Uterus (tissue), 4 donors: ENCODE data around the gene KRT24. TPM values are rescaled to one million over a fixed set of nuclear protein-coding genes. Genes with fewer than 3 reads are reported as not detected.

Source experiments
- DNase-seq, 2 donors: peaks; one replicate each; pipeline ENCODE4 v3.0.0-alpha.2; 2019 to 2020
- H3K27ac ChIP-seq, 2 donors: fragments of 200-600 bp; sonication (generic); 1 replicate in 1 of 2; 2 replicates in 1 of 2; pipeline ENCODE4 v1.5.1; 2016 to 2018
- H3K27me3 ChIP-seq, 2 donors: fragments of 200-600 bp; sonication (generic); one replicate each; pipeline ENCODE4 v1.5.1; 2018 to 2019; ENCODE audit warnings: control low read depth in 1 of 2
- H3K36me3 ChIP-seq, 2 donors: fragments of 200-600 bp; sonication (generic); one replicate each; pipeline ENCODE4 v1.5.1; 2019; ENCODE audit warnings: control low read depth in 1 of 2
- H3K4me1 ChIP-seq, 2 donors: fragments of 200-600 bp; sonication (generic); one replicate each; pipeline ENCODE4 v1.5.1; 2018 to 2019; ENCODE audit warnings: control low read depth in 1 of 2
- H3K4me3 ChIP-seq, 2 donors: fragments of 200-600 bp; sonication (generic); 1 replicate in 1 of 2; 2 replicates in 1 of 2; pipeline ENCODE4 v1.5.1; 2018 to 2019; ENCODE audit warnings: mild to moderate bottlenecking in 1 of 2
- H3K9me3 ChIP-seq, 2 donors: fragments of 200-600 bp; sonication (generic); one replicate each; pipeline ENCODE4 v1.5.1; 2019; ENCODE audit warnings: control low read depth in 1 of 2
- CTCF ChIP-seq, 4 experiments: fragments of 200-600 bp in 2 of 4; fragments of 450-650 bp in 2 of 4; sonication (generic) in 2 of 4; IDR thresholded peaks; one replicate each; pipeline ENCODE4 v1.5.1; 2016 to 2019; ENCODE audit warnings: antibody characterized with exemption in 4 of 4, mild to moderate bottlenecking in 2 of 4, moderate library complexity in 1 of 4
- POLR2A ChIP-seq, 2 donors: fragments of 450-650 bp; IDR thresholded peaks; one replicate each; pipeline ENCODE4 v1.6.1; 2016; ENCODE audit warnings: antibody characterized with exemption in 2 of 2, mild to moderate bottlenecking in 1 of 2, moderate library complexity in 1 of 2
- intact Hi-C: fragments of 100-400 bp; cut with DNase I; formaldehyde crosslinking; loops from one replicate; pipeline ENCODE4 v1.15.1; 2023; ENCODE audit warnings: low total_unique reads
- total RNA-seq, 4 donors: library from RNA; depleted of rRNA in 3 of 4; stranded (reverse); fragments of >200 nt in 3 of 4; gene quantifications; one replicate each; pipeline versions ENCODE4 v1.1.0 to v1.2.4, GENCODE V29; 2014 to 2023
- donor health status: DM: yes; HTN: yes; CAD: no.

The KRT24 gene
- total RNA-seq, 4 donors from 2014 or later = not detected

- no peak overlapping the region for H3K4me3 ChIP-seq
- H3K9me3 ChIP-seq = no peaks in the 10 kb centered on the region
- H3K27me3 ChIP-seq = no peaks in the 10 kb centered on the region
- H3K36me3 ChIP-seq = no peaks in the 10 kb centered on the region
- no peak for DNase-seq
- H3K4me1 ChIP-seq = no peaks in the 10 kb centered on the region
- no peak overlapping the region for H3K27ac ChIP-seq
- intact Hi-C loops = no loop called here
- TF ChIP-seq CTCF (IDR thresholded peaks at IDR 0.05) (no peak), POLR2A (IDR thresholded peaks at IDR 0.05) (no peak)
Observed at GRCh38 chr17:40697297-40697696, 6.3 kb downstream of the KRT24 start.

GRCh38 chr17:40696651-40697072, 6.9 kb downstream of the KRT24 start:
- no peaks in the 10 kb centered on the region for H3K27me3 ChIP-seq
- no peak for DNase-seq
- intact Hi-C loops = no loop called here
- H3K27ac ChIP-seq = no peak overlapping the region
- TF ChIP-seq POLR2A (IDR thresholded peaks at IDR 0.05) (no peak), CTCF (IDR thresholded peaks at IDR 0.05) (no peak)
- no peaks in the 10 kb centered on the region for H3K9me3 ChIP-seq
- H3K4me3 ChIP-seq = no peak overlapping the region
- no peaks in the 10 kb centered on the region for H3K36me3 ChIP-seq
- H3K4me1 ChIP-seq = no peaks in the 10 kb centered on the region

GRCh38 chr17:40695874-40696472, 7.6 kb downstream of the KRT24 start:
- intact Hi-C loops = no loop called here
- H3K9me3 ChIP-seq = no peaks in the 10 kb centered on the region
- H3K4me3 ChIP-seq = no peak overlapping the region
- no peaks in the 10 kb centered on the region for H3K36me3 ChIP-seq
- H3K27ac ChIP-seq = no peak overlapping the region
- no peak for TF ChIP-seq POLR2A (IDR thresholded peaks at IDR 0.05)
- no peak for TF ChIP-seq CTCF (IDR thresholded peaks at IDR 0.05)
- no peaks in the 10 kb centered on the region for H3K27me3 ChIP-seq
- H3K4me1 ChIP-seq = no peaks in the 10 kb centered on the region
- no peak for DNase-seq

- Histone ChIP-seq H3K4me1 (no peaks in the 10 kb centered on the region), H3K4me3 (no peak overlapping the region), H3K9me3 (no peaks in the 10 kb centered on the region), H3K36me3 (no peaks in the 10 kb centered on the region), H3K27me3 (no peaks in the 10 kb centered on the region), H3K27ac (no peak overlapping the region)
- DNase-seq = no peak
- intact Hi-C loops = no loop called here
- TF ChIP-seq CTCF (IDR thresholded peaks at IDR 0.05) (no peak), POLR2A (IDR thresholded peaks at IDR 0.05) (no peak)
Observed at GRCh38 chr17:40694584-40694983, 9.0 kb downstream of the KRT24 start.

- intact Hi-C loops = no loop called here
- TF ChIP-seq CTCF (IDR thresholded peaks at IDR 0.05) (no peak), POLR2A (IDR thresholded peaks at IDR 0.05) (no peak)
- H3K36me3 ChIP-seq = no peaks in the 10 kb centered on the region
- H3K27ac ChIP-seq = no peak overlapping the region
- H3K9me3 ChIP-seq = no peaks in the 10 kb centered on the region
- H3K4me3 ChIP-seq = no peak overlapping the region
- no peaks in the 10 kb centered on the region for H3K4me1 ChIP-seq
- H3K27me3 ChIP-seq = no peaks in the 10 kb centered on the region
- DNase-seq = no peak
Observed at GRCh38 chr17:40687106-40687505, 16.4 kb downstream of the KRT24 start.
